CD4-positive, alpha-beta T cell (primary cell): ENCODE results near the gene TNK2. TPM values are rescaled to one million over a fixed set of nuclear protein-coding genes. Genes with fewer than 3 reads are reported as not detected.
"Not testable (repeated sequence)": the region's sequence is repeated elsewhere in the genome, so short reads cannot be mapped to it uniquely, and the experiment has no call there.

ENCODE experiments used
- ATAC-seq: fragments of 200-7000 bp; cut with Tn5 transposase; one replicate; pipeline ENCODE4 v1.10.0; 2022; ENCODE audit warnings: mild to moderate bottlenecking; ENCODE audit not compliant: poor library complexity
- CTCF ChIA-PET: fragments of 350-600 bp; sonication (Branson Sonifier 250); formaldehyde crosslinking; loops from one replicate; lab custom pipeline; 2021; ENCODE audit warnings: antibody characterized with exemption, inconsistent platforms; lab: Charles Lee
- POLR2A ChIA-PET: fragments of 350-600 bp; sonication (Branson Sonifier 250); formaldehyde crosslinking; loops from one replicate; lab custom pipeline; 2021; ENCODE audit warnings: antibody characterized with exemption, inconsistent platforms; lab: Charles Lee
- DNase-seq, 14 experiments: peaks; one replicate each; pipeline ENCODE4 v3.0.0-alpha.2; 2013 to 2020; ENCODE audit warnings: mixed read lengths in 2 of 14
- H3K27ac ChIP-seq, 2 donors: one replicate each; pipeline versions ENCODE4 v1.5.1 to v1.7.0; 2013; ENCODE audit warnings: low read length in 2 of 2, low read depth in 1 of 2, mild to moderate bottlenecking in 1 of 2
- H3K27me3 ChIP-seq, 2 experiments: 1 replicate in 1 of 2; 2 replicates in 1 of 2; pipeline versions ENCODE4 v1.6.1 to v1.7.0; 2013; ENCODE audit warnings: low read length in 2 of 2, control low read depth in 1 of 2, mild to moderate bottlenecking in 1 of 2, moderate library complexity in 1 of 2; ENCODE audit not compliant: insufficient read depth in 2 of 2, control insufficient read depth in 1 of 2
- H3K36me3 ChIP-seq: one replicate; pipeline ENCODE4 v1.6.1; 2013; ENCODE audit warnings: low read length, control low read depth; ENCODE audit not compliant: insufficient read depth
- H3K4me1 ChIP-seq: one replicate; pipeline ENCODE4 v1.6.1; 2013; ENCODE audit warnings: low read length, control low read depth; ENCODE audit not compliant: insufficient read depth
- H3K4me3 ChIP-seq: one replicate; pipeline ENCODE4 v1.5.1; 2013; ENCODE audit warnings: mild to moderate bottlenecking, low read length, moderate library complexity
- H3K9me3 ChIP-seq, 2 experiments: 1 replicate in 1 of 2; 2 replicates in 1 of 2; pipeline versions ENCODE4 v1.6.1 to v1.7.0; 2013; ENCODE audit warnings: low read length in 2 of 2, mild to moderate bottlenecking in 2 of 2, control low read depth in 1 of 2, moderate library complexity in 1 of 2; ENCODE audit not compliant: control insufficient read depth in 1 of 2, insufficient read depth in 1 of 2
- H3K27ac Mint-ChIP-seq: one replicate; pipeline ENCODE4 v1.8.0; 2020; ENCODE audit warnings: mixed read lengths
- H3K27me3 Mint-ChIP-seq: one replicate; pipeline ENCODE4 v1.8.0; 2021; ENCODE audit warnings: mixed read lengths
- H3K36me3 Mint-ChIP-seq: one replicate; pipeline ENCODE4 v1.8.0; 2021; ENCODE audit warnings: low read depth, mixed read lengths
- H3K4me1 Mint-ChIP-seq: one replicate; pipeline ENCODE4 v1.8.0; 2021; ENCODE audit warnings: low read depth, mixed read lengths
- H3K4me3 Mint-ChIP-seq: one replicate; pipeline ENCODE4 v1.8.0; 2020; ENCODE audit warnings: mild to moderate bottlenecking, mixed read lengths
- H3K9me3 Mint-ChIP-seq: one replicate; pipeline ENCODE4 v1.8.0; 2020; ENCODE audit warnings: mixed read lengths
- intact Hi-C, 2 experiments: fragments of 100-400 bp; cut with DNase I in 1 of 2; cut with micrococcal nuclease in 1 of 2; formaldehyde crosslinking; loops; one replicate each; pipeline versions ENCODE4 v1.15.1 to v1.9.0; 2023 to 2025; cut with DNase I, micrococcal nuclease
- total RNA-seq, 174 experiments: library from RNA in 2 of 174; stranded (reverse) in 2 of 174; gene quantifications; one replicate each; pipeline ENCODE4 v1.2.3 and lab custom pipeline; 2021 to 2026
- TF ChIP-seq, protein P1 (sequence below): fragments of 200-600 bp; IDR thresholded peaks from one replicate; pipeline ENCODE4 v1.8.0; 2022; ENCODE audit warnings: antibody characterized with exemption, mild to moderate bottlenecking

Gene TNK2
- total RNA-seq, 2 experiments from 2014 or later = 161 to 171 TPM

- H3K9me3 ChIP-seq, intact Hi-C loops, H3K27ac ChIP-seq, H3K9me3 Mint-ChIP-seq, H3K4me3 ChIP-seq, H3K36me3 ChIP-seq, DNase-seq, H3K4me1 ChIP-seq, H3K4me3 Mint-ChIP-seq, H3K27me3 ChIP-seq, H3K27me3 Mint-ChIP-seq, ATAC-seq, CTCF ChIA-PET, H3K27ac Mint-ChIP-seq, H3K4me1 Mint-ChIP-seq: not testable (repeated sequence)
- peaks cover 19% of the 10 kb centered on the region for H3K36me3 Mint-ChIP-seq
- POLR2A ChIA-PET = interaction anchor here (0.6 kb wide), 1 partner anchor 280 kb away, joined by 5 read pairs; no protein-coding TSS in a partner anchor
Observed at GRCh38 chr3:195940806-195941205, 32.5 kb upstream of the TNK2 start.

- ATAC-seq, H3K27ac Mint-ChIP-seq, H3K4me3 ChIP-seq, H3K27me3 ChIP-seq, H3K4me1 ChIP-seq, CTCF ChIA-PET, H3K27me3 Mint-ChIP-seq, DNase-seq, H3K36me3 ChIP-seq, H3K27ac ChIP-seq, H3K9me3 Mint-ChIP-seq, H3K9me3 ChIP-seq, H3K4me3 Mint-ChIP-seq, H3K4me1 Mint-ChIP-seq, intact Hi-C loops: not testable (repeated sequence)
- H3K36me3 Mint-ChIP-seq = peaks cover 19% of the 10 kb centered on the region
- POLR2A ChIA-PET = interaction anchor here (0.6 kb wide), 1 partner anchor 281 kb away, joined by 5 read pairs; no protein-coding TSS in a partner anchor
Observed at GRCh38 chr3:195939526-195940470, 31.4 kb upstream of the TNK2 start.

DNA sequence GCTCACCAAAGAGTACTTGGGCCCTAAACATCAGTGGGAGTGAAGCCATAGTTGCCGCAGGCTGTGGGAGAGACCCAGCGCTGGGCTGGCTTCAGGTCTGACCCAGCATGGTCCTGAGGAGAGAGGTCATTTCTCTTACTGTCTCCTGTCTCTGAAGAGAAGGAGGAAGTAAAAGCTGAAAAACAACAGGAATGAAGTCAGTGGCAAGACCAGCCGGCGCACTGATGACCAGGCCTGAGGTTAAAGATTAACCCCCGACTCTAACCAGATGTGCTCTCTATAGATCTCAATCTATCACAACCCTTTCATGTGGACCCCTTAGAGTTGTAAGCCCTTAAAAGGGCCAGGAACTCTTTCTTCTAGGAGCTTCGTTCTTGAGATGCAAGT lies 24.7 kb upstream of the TNK2 start:
- H3K27me3 Mint-ChIP-seq, intact Hi-C loops, H3K4me1 ChIP-seq, H3K36me3 ChIP-seq, H3K9me3 Mint-ChIP-seq, H3K36me3 Mint-ChIP-seq, POLR2A ChIA-PET, H3K4me1 Mint-ChIP-seq, H3K27ac Mint-ChIP-seq, H3K9me3 ChIP-seq, ATAC-seq, H3K4me3 ChIP-seq, DNase-seq, CTCF ChIA-PET, H3K4me3 Mint-ChIP-seq, H3K27ac ChIP-seq, H3K27me3 ChIP-seq: not testable (repeated sequence)

GRCh38 chr3:195932418-195933043 lies 24.2 kb upstream of the TNK2 start:
- Mint-ChIP-seq H3K4me1 (no peaks in the 10 kb centered on the region), H3K27me3 (no peaks in the 10 kb centered on the region), H3K27ac (no peak overlapping the region), H3K36me3 (no peaks in the 10 kb centered on the region), H3K9me3 (no peaks in the 10 kb centered on the region), H3K4me3 (no peak overlapping the region)
- POLR2A ChIA-PET = no interaction called here
- ATAC-seq (no peak), DNase-seq (no peak)
- TF ChIP-seq, protein P1, sequence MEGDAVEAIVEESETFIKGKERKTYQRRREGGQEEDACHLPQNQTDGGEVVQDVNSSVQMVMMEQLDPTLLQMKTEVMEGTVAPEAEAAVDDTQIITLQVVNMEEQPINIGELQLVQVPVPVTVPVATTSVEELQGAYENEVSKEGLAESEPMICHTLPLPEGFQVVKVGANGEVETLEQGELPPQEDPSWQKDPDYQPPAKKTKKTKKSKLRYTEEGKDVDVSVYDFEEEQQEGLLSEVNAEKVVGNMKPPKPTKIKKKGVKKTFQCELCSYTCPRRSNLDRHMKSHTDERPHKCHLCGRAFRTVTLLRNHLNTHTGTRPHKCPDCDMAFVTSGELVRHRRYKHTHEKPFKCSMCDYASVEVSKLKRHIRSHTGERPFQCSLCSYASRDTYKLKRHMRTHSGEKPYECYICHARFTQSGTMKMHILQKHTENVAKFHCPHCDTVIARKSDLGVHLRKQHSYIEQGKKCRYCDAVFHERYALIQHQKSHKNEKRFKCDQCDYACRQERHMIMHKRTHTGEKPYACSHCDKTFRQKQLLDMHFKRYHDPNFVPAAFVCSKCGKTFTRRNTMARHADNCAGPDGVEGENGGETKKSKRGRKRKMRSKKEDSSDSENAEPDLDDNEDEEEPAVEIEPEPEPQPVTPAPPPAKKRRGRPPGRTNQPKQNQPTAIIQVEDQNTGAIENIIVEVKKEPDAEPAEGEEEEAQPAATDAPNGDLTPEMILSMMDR = no peak
- intact Hi-C loops = no loop called here
- no peaks in the 10 kb centered on the region for H3K27me3 ChIP-seq
- no peak overlapping the region for H3K4me3 ChIP-seq
- H3K9me3 ChIP-seq = no peaks in the 10 kb centered on the region
- H3K4me1 ChIP-seq = no peaks in the 10 kb centered on the region
- no peak overlapping the region for H3K27ac ChIP-seq
- CTCF ChIA-PET = no interaction called here
- no peaks in the 10 kb centered on the region for H3K36me3 ChIP-seq
